ENCODE data around the gene RELN. TPM values are rescaled to one million over a fixed set of nuclear protein-coding genes. Genes with fewer than 3 reads are reported as not detected.

RELN gene
- total and polyA plus RNA-seq, 11 donors, result 0.16 to 3.5 (median 1.3) TPM

DNA sequence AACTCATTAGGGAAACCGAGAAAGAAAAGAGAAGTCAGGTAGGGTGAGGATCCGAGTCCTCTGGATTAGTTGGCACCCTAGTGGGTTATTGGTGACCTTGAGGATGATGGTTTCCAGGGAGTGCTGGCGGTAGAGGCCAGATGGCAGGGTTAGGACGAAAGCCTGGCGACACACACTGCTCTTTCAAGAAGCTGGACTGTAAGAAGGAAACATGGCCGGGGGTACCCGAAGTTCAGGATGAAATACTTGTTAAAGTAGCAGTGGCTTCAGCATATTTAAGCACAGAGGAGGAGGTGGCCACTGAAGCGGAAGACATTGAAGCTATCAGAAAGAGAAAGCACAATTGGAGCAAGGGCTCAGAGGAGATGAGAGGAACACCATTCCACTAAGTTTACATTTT lies 224.6 kb downstream of the RELN start:
- intact Hi-C loops (cut with DNase I), result no loop called here
- ATAC-seq, result no peak
- no peaks in the 10 kb centered on the region for H3K9me3 ChIP-seq
- H3K27ac ChIP-seq, result no peak overlapping the region
- no peaks in the 10 kb centered on the region for H3K27me3 ChIP-seq
- no peaks in the 10 kb centered on the region for H3K4me1 ChIP-seq
- TF ChIP-seq, protein P1, sequence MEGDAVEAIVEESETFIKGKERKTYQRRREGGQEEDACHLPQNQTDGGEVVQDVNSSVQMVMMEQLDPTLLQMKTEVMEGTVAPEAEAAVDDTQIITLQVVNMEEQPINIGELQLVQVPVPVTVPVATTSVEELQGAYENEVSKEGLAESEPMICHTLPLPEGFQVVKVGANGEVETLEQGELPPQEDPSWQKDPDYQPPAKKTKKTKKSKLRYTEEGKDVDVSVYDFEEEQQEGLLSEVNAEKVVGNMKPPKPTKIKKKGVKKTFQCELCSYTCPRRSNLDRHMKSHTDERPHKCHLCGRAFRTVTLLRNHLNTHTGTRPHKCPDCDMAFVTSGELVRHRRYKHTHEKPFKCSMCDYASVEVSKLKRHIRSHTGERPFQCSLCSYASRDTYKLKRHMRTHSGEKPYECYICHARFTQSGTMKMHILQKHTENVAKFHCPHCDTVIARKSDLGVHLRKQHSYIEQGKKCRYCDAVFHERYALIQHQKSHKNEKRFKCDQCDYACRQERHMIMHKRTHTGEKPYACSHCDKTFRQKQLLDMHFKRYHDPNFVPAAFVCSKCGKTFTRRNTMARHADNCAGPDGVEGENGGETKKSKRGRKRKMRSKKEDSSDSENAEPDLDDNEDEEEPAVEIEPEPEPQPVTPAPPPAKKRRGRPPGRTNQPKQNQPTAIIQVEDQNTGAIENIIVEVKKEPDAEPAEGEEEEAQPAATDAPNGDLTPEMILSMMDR (IDR thresholded peaks at IDR 0.05), result no peak
- TF ChIP-seq POLR2A (IDR thresholded peaks at IDR 0.05), result no peak
- H3K4me3 ChIP-seq, result no peak overlapping the region
- no peaks in the 10 kb centered on the region for H3K36me3 ChIP-seq
- WGBS, 4 donors, result 83 to 85% (median 84%) methylated on average over 8 of the region's 8 CpGs
- no peak for DNase-seq

DNA sequence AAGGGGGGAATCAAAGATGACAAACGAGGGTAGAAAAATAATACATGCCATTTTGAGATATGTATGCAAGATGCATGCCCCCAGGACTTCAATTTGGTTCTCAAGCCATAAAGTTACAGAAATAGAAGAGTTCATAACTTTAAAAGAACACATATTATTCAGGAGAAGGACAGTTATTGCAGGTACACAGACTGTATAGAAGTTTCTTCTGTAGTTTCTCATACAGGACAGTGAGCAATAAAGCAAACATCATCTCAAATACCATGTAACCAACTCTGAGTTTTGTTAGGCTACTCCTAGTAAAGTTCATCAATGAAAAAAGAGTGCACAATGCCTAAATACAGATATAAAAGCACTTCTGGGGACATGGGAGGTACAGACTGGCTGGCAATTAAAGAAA lies 226.6 kb downstream of the RELN start:
- DNase-seq (no peak), ATAC-seq (no peak)
- 47 to 50% (median 48%) methylated on average over 1 of the region's 1 CpG for WGBS, 4 donors
- Histone ChIP-seq H3K27me3 (no peaks in the 10 kb centered on the region), H3K9me3 (no peaks in the 10 kb centered on the region), H3K4me1 (no peaks in the 10 kb centered on the region), H3K4me3 (no peak overlapping the region), H3K36me3 (no peaks in the 10 kb centered on the region), H3K27ac (no peak overlapping the region)
- intact Hi-C loops (cut with DNase I), result no loop called here
- no peak for TF ChIP-seq POLR2A (IDR thresholded peaks at IDR 0.05)
- TF ChIP-seq, protein P1 (IDR thresholded peaks at IDR 0.05), result no peak

DNA sequence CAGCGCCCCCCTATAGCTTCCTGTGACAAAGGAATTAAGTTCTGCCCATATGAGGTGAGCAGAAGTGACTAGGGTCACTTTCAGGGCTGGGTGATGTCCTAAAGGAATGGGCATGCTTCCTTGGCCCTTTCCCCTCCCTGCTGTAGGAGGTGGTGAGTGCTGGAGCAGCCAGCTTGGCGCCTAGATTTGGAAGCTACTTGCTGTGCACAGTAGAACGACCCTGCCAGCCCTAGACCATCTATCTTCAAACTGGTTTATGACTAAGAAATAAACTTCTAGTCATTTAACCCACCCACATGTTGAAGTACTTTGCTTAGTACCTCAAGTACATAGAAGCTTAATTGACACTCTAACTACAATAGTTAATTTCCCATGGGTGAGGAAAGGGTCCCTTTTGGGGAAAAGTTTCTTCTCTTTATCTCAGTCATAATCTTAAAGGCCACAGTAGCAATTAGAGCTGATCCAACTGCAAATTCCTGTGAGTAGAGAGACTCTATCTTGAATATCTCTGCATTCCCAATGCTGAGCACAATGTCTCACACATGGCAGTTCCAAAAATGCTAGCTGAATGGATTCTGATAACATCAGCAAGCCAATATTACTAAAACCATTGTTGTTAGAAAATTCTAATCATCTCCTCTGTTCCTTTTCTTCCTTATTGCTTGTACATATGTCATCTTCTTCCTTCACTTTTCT lies 227.2 kb downstream of the RELN start:
- intact Hi-C loops (cut with DNase I), result no loop called here
- DNase-seq (no peak), ATAC-seq (no peak)
- no peaks in the 10 kb centered on the region for H3K9me3 ChIP-seq
- no peaks in the 10 kb centered on the region for H3K36me3 ChIP-seq
- no peak overlapping the region for H3K27ac ChIP-seq
- H3K4me1 ChIP-seq, result no peaks in the 10 kb centered on the region
- 57 to 73% (median 62%) methylated on average over 3 of the region's 3 CpGs for WGBS, 4 donors
- no peaks in the 10 kb centered on the region for H3K27me3 ChIP-seq
- H3K4me3 ChIP-seq, result no peak overlapping the region
- TF ChIP-seq, protein P1 (IDR thresholded peaks at IDR 0.05), result no peak
- TF ChIP-seq POLR2A (IDR thresholded peaks at IDR 0.05), result no peak

DNA sequence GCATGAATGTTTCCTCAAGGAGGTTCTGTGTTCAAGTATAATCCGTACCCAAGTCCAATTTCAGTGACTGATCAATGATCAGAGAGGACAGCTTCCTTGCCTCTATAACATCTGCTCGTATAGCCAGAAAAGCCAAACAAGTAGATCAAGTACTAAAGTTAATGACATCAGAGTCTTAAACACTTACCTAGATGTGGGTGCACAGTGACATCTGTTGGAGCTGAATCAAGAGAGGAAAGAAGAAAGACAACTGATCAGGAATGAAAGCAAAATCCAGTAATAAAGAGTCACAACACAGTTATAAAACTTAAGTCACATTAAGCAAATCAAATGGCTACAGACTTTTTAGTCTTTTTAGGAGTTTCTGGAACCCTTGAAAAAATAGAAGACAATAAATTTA lies 236.5 kb downstream of the RELN start:
- no peaks in the 10 kb centered on the region for H3K27me3 ChIP-seq
- no peaks in the 10 kb centered on the region for H3K9me3 ChIP-seq
- no peak for ATAC-seq
- no peak overlapping the region for H3K27ac ChIP-seq
- H3K4me3 ChIP-seq, result no peak overlapping the region
- intact Hi-C loops (cut with DNase I), result no loop called here
- no peak for TF ChIP-seq POLR2A (IDR thresholded peaks at IDR 0.05)
- TF ChIP-seq, protein P1 (IDR thresholded peaks at IDR 0.05), result no peak
- no peak for DNase-seq
- H3K36me3 ChIP-seq, result no peaks in the 10 kb centered on the region
- 56 to 75% (median 70%) methylated on average over 2 of the region's 2 CpGs for WGBS, 4 donors
- no peaks in the 10 kb centered on the region for H3K4me1 ChIP-seq

Measured in heart left ventricle (tissue), 16 donors.